H1 (cell line): ENCODE results near the gene SSMEM1. TPM values are rescaled to one million over a fixed set of nuclear protein-coding genes. Genes with fewer than 3 reads are reported as not detected.

ENCODE experiments used
- FOSL1 ChIP-seq: IDR thresholded peaks from 2 replicates; pipeline ENCODE4 v1.6.1; 2011; ENCODE audit warnings: mild to moderate bottlenecking, low read depth, low read length, moderate library complexity; ENCODE audit not compliant: insufficient read depth
- HDAC6 ChIP-seq: IDR thresholded peaks from one replicate; pipeline ENCODE4 v1.7.1; 2012; ENCODE audit warnings: low read depth, mild to moderate bottlenecking, inconsistent platforms, low read length, moderate library complexity
- JUND ChIP-seq: IDR thresholded peaks from 2 replicates; pipeline ENCODE4 v1.6.1; 2011; ENCODE audit warnings: mild to moderate bottlenecking, improper control_type of control experiment, low read length
- RXRA ChIP-seq: IDR thresholded peaks from 2 replicates; pipeline ENCODE4 v1.6.1; 2011; ENCODE audit warnings: low read depth, mild to moderate bottlenecking, low read length, moderate library complexity; ENCODE audit not compliant: insufficient read depth
- polyA plus RNA-seq, 7 experiments: library from polyadenylated mRNA; depleted of rRNA in 3 of 7; stranded (reverse) in 5 of 7; unstranded in 2 of 7; fragments of >200 nt in 5 of 7; fragments of 200-250 nt in 2 of 7; gene quantifications; 1 replicate in 5 of 7; 2 replicates in 1 of 7; 4 replicates in 1 of 7; pipeline versions ENCODE4 v1.2.1 to v1.2.3, GENCODE V29; 2011 to 2013; ENCODE audit warnings: missing spikeins in 2 of 7, mixed read lengths in 2 of 7
- total RNA-seq: library from RNA; stranded (reverse); fragmentation: NEBNext Ultra II Directional; extraction: Animal tissue kit (Norgen Biotek cat#: 25700); gene quantifications from 2 replicates; pipeline ENCODE4 v1.2.1, GENCODE V29; 2021
- TF ChIP-seq, protein P1 (sequence below): IDR thresholded peaks from 2 replicates; pipeline ENCODE4 v1.6.1; 2012; ENCODE audit warnings: inconsistent platforms

SSMEM1 gene
- total and polyA plus RNA-seq, 2 of the 8 experiments (the other 6 are each of a cell fraction or from before 2014, with no cell fraction given): not detected

DNA sequence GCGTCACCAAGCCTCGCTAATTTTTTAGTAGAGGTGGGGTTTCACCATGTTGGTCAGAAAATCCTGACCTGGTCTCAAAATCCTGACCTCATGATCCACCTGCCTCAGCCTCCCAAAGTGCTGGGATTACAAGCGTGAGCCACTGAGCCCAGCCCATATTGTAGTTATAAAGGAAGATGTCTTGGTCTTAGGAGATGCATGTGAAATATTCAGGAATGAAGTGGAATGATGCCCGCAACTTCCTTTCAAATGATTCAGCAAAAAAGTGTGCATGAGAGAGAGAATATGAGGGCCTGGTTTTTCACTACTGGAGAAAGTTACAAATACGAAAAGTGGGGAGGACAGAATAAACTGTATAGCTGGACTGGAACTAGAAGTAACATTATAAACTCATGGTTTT is 18.3 kb upstream of the SSMEM1 start (continued):
- no peak for TF ChIP-seq HDAC6
- no peak for TF ChIP-seq JUND
- TF ChIP-seq, protein P1, sequence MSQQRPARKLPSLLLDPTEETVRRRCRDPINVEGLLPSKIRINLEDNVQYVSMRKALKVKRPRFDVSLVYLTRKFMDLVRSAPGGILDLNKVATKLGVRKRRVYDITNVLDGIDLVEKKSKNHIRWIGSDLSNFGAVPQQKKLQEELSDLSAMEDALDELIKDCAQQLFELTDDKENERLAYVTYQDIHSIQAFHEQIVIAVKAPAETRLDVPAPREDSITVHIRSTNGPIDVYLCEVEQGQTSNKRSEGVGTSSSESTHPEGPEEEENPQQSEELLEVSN: no peak
- no peak for TF ChIP-seq RXRA
- TF ChIP-seq FOSL1: no peak
